M059J (cell line): ENCODE measurements around the gene UNC80. TPM values are rescaled to one million over a fixed set of nuclear protein-coding genes. Genes with fewer than 3 reads are reported as not detected.
A peak's percentile ranks its signal among the peaks of the same experiment; 100 is the strongest.

Experiments
- DNase-seq: peaks from one replicate; pipeline ENCODE4 v3.0.0-alpha.2; 2012; ENCODE audit warnings: low read depth
- total RNA-seq: library from RNA; depleted of rRNA; stranded (reverse); fragments of >200 nt; shearing (Covaris generic); gene quantifications from 2 replicates; pipeline ENCODE4 v1.2.3, GENCODE V29; 2014

UNC80 gene
- total RNA-seq, 1 experiment from 2014 or later, result not detected

- DNase-seq, result no peak
These were observed 198.1 kb downstream of the UNC80 start for GRCh38 chr2:209969692-209970091.

GRCh38 chr2:209970271-209970670 lies 198.6 kb downstream of the UNC80 start:
- DNase-seq, result no peak

GRCh38 chr2:209970711-209971110 lies 199.1 kb downstream of the UNC80 start:
- no peak for DNase-seq

- DNase-seq, result no peak
These were observed 201.7 kb downstream of the UNC80 start for GRCh38 chr2:209973328-209973727.

GRCh38 chr2:209974576-209974975 lies 202.9 kb downstream of the UNC80 start:
- peak; percentile 37 for DNase-seq

GRCh38 chr2:209976698-209977385 lies 205.2 kb downstream of the UNC80 start:
- DNase-seq, result no peak

- DNase-seq, result peak; percentile 35
These were observed 206.0 kb downstream of the UNC80 start for GRCh38 chr2:209977386-209978239.

- no peak for DNase-seq
These were observed 212.7 kb downstream of the UNC80 start for GRCh38 chr2:209984291-209984690.

GRCh38 chr2:209985874-209986273 lies 214.2 kb downstream of the UNC80 start:
- DNase-seq, result no peak

- peak; percentile 18 for DNase-seq
These were observed 214.8 kb downstream of the UNC80 start for GRCh38 chr2:209986415-209986814.

- no peak for DNase-seq
These were observed 216.4 kb downstream of the UNC80 start for GRCh38 chr2:209988010-209988409.

GRCh38 chr2:209990838-209991237 lies 219.2 kb downstream of the UNC80 start:
- DNase-seq, result no peak

- no peak for DNase-seq
These were observed 222.3 kb downstream of the UNC80 start for GRCh38 chr2:209993968-209994367.

- no peak for DNase-seq
These were observed 227.0 kb downstream of the UNC80 start for GRCh38 chr2:209998596-209998995.

GRCh38 chr2:210000464-210001324 lies 229.1 kb downstream of the UNC80 start:
- DNase-seq, result no peak

- DNase-seq, result peak; percentile 92
These were observed 230.8 kb downstream of the UNC80 start, which contains the start of gene RPE for GRCh38 chr2:210002158-210003157. Gene RPE, plus strand, starts transcription at chr2:210002638. Its CDS starts 24 bp downstream, at chr2:210002662.

GRCh38 chr2:210003359-210003758 lies 231.7 kb downstream of the UNC80 start:
- DNase-seq, result no peak

- no peak for DNase-seq
These were observed 233.2 kb downstream of the UNC80 start for GRCh38 chr2:210004881-210005280.

GRCh38 chr2:210007895-210008294 lies 236.3 kb downstream of the UNC80 start:
- no peak for DNase-seq

- DNase-seq, result no peak
These were observed 237.5 kb downstream of the UNC80 start for GRCh38 chr2:210009126-210009525.

GRCh38 chr2:210009896-210010295 lies 238.3 kb downstream of the UNC80 start:
- peak; percentile 40 for DNase-seq
